Large intestine (tissue), 3 donors: ENCODE results near the gene NUMBL. TPM values are rescaled to one million over a fixed set of nuclear protein-coding genes. Genes with fewer than 3 reads are reported as not detected.

Experiments
- DNase-seq, 2 donors: peaks; one replicate each; pipeline versions ENCODE4 v3.0.0 to v3.0.0-alpha.2; 2013
- H3K27ac ChIP-seq: one replicate; pipeline ENCODE4 v1.5.1; 2013; ENCODE audit warnings: low read length
- H3K27me3 ChIP-seq: 2 replicates; pipeline ENCODE4 v1.6.1; 2013; ENCODE audit warnings: low read length; ENCODE audit not compliant: control insufficient read depth, insufficient read depth
- H3K36me3 ChIP-seq: 2 replicates; pipeline ENCODE4 v1.6.1; 2013; ENCODE audit warnings: low read length; ENCODE audit not compliant: control insufficient read depth, insufficient read depth
- H3K4me1 ChIP-seq: one replicate; pipeline ENCODE4 v1.6.1; 2013; ENCODE audit warnings: low read length; ENCODE audit not compliant: control insufficient read depth, insufficient read depth
- H3K4me3 ChIP-seq: one replicate; pipeline ENCODE4 v1.5.1; 2013; ENCODE audit warnings: low read length
- H3K9me3 ChIP-seq: one replicate; pipeline ENCODE4 v1.6.1; 2013; ENCODE audit warnings: mild to moderate bottlenecking, low read depth, low read length, moderate library complexity; ENCODE audit not compliant: control insufficient read depth
- WGBS: methylation state at CpG from one replicate; pipeline ENCODE4 v1.1.5; 2013; ENCODE audit warnings: low lambda C conversion rate; ENCODE audit not compliant: insufficient coverage; 5-methylcytosine and 5-hydroxymethylcytosine counted together
- polyA plus RNA-seq: library from polyadenylated mRNA; unstranded; fragments of 120-200 nt; gene quantifications from one replicate; pipeline ENCODE4 v1.2.1, GENCODE V29; 2013

The NUMBL gene
- polyA plus RNA-seq, 1 donor, result 16.3 TPM

- no peaks in the 10 kb centered on the region for H3K9me3 ChIP-seq
- no peak overlapping the region for H3K4me3 ChIP-seq
- H3K4me1 ChIP-seq, result peaks cover 8% of the 10 kb centered on the region
- H3K27me3 ChIP-seq, result no peaks in the 10 kb centered on the region
- no peak for DNase-seq
- WGBS, result no CpG with 5 or more reads among the region's 3 CpGs
- no peak overlapping the region for H3K27ac ChIP-seq
- H3K36me3 ChIP-seq, result peaks cover 69% of the 10 kb centered on the region
Observed at GRCh38 chr19:40724855-40725254, 34.4 kb upstream of the NUMBL start.

GRCh38 chr19:40724315-40724714 is 33.9 kb upstream of the NUMBL start:
- Histone ChIP-seq H3K4me3 (no peak overlapping the region), H3K4me1 (peaks cover 8% of the 10 kb centered on the region), H3K27ac (no peak overlapping the region), H3K27me3 (no peaks in the 10 kb centered on the region), H3K36me3 (peaks cover 64% of the 10 kb centered on the region), H3K9me3 (no peaks in the 10 kb centered on the region)
- no CpG with 5 or more reads among the region's 4 CpGs for whole genome bisulfite sequencing
- DNase-seq, result no peak

- H3K27ac ChIP-seq, result no peak overlapping the region
- H3K9me3 ChIP-seq, result no peaks in the 10 kb centered on the region
- H3K4me1 ChIP-seq, result peaks cover 8% of the 10 kb centered on the region
- no peaks in the 10 kb centered on the region for H3K27me3 ChIP-seq
- H3K36me3 ChIP-seq, result peaks cover 60% of the 10 kb centered on the region
- no CpG with 5 or more reads among the region's 5 CpGs for WGBS
- no peak overlapping the region for H3K4me3 ChIP-seq
- no peak for DNase-seq
Observed at GRCh38 chr19:40723661-40724254, 33.3 kb upstream of the NUMBL start.

- no CpG with 5 or more reads among the region's 9 CpGs for WGBS
- Histone ChIP-seq H3K9me3 (no peaks in the 10 kb centered on the region), H3K4me3 (no peak overlapping the region), H3K36me3 (peaks cover 46% of the 10 kb centered on the region), H3K27ac (no peak overlapping the region), H3K4me1 (peaks cover 8% of the 10 kb centered on the region), H3K27me3 (no peaks in the 10 kb centered on the region)
- DNase-seq, result no peak
Observed at GRCh38 chr19:40721936-40722661, 31.6 kb upstream of the NUMBL start.

GRCh38 chr19:40721140-40721486 is 30.7 kb upstream of the NUMBL start:
- Histone ChIP-seq H3K27ac (no peak overlapping the region), H3K27me3 (no peaks in the 10 kb centered on the region), H3K9me3 (no peaks in the 10 kb centered on the region), H3K4me3 (peak overlapping the region; percentile 83), H3K36me3 (peaks cover 38% of the 10 kb centered on the region), H3K4me1 (peaks cover 10% of the 10 kb centered on the region)
- DNase-seq, result no peak
- WGBS, result 100% methylated on average over 1 of the region's 6 CpGs

- Histone ChIP-seq H3K4me1 (peaks cover 21% of the 10 kb centered on the region), H3K36me3 (peaks cover 27% of the 10 kb centered on the region), H3K4me3 (peak overlapping the region; percentile 83), H3K27ac (peak overlapping the region; percentile 100), H3K9me3 (no peaks in the 10 kb centered on the region), H3K27me3 (no peaks in the 10 kb centered on the region)
- DNase-seq, result peak; percentile 26 to 35
- WGBS, result no CpG with 5 or more reads among the region's 7 CpGs
Observed at GRCh38 chr19:40719414-40719894, 29.0 kb upstream of the NUMBL start.

- peak; percentile 95 to 98 for DNase-seq
- no CpG with 5 or more reads among the region's 16 CpGs for WGBS
- Histone ChIP-seq H3K4me1 (peaks cover 24% of the 10 kb centered on the region), H3K27ac (peak overlapping the region; percentile 100), H3K36me3 (peaks cover 21% of the 10 kb centered on the region), H3K27me3 (no peaks in the 10 kb centered on the region), H3K9me3 (no peaks in the 10 kb centered on the region), H3K4me3 (peak overlapping the region; percentile 83)
Observed at GRCh38 chr19:40718774-40719391, 28.4 kb upstream of the NUMBL start.

GRCh38 chr19:40717880-40718773 is 27.7 kb upstream of the NUMBL start:
- peaks cover 24% of the 10 kb centered on the region for H3K4me1 ChIP-seq

GRCh38 chr19:40717325-40717879 is 27.0 kb upstream of the NUMBL start:
- Histone ChIP-seq H3K36me3 (peaks cover 13% of the 10 kb centered on the region), H3K9me3 (no peaks in the 10 kb centered on the region), H3K4me1 (peaks cover 24% of the 10 kb centered on the region), H3K27me3 (no peaks in the 10 kb centered on the region), H3K4me3 (peak overlapping the region; percentile 83), H3K27ac (peak overlapping the region; percentile 100)
- no CpG with 5 or more reads among the region's 20 CpGs for WGBS
- DNase-seq, result no peak

More at GRCh38 chr19:40717880-40718773, 27.7 kb upstream of the NUMBL start:
- Histone ChIP-seq H3K9me3 (no peaks in the 10 kb centered on the region), H3K36me3 (peaks cover 13% of the 10 kb centered on the region), H3K27ac (peak overlapping the region; percentile 100), H3K4me3 (peak overlapping the region; percentile 83), H3K27me3 (no peaks in the 10 kb centered on the region)
- peak; percentile 27 to 74 for DNase-seq
- WGBS, result no CpG with 5 or more reads among the region's 20 CpGs
